Endothelial cell of hepatic sinusoid (primary cell): ENCODE data around the gene SQSTM1.

Experiments
- in situ Hi-C: cut with HindIII; loops from 2 replicates; pipeline ENCODE4 v1.10.0; 2017; ENCODE audit warnings: low sequenced_read_pairs

The SQSTM1 gene

DNA sequence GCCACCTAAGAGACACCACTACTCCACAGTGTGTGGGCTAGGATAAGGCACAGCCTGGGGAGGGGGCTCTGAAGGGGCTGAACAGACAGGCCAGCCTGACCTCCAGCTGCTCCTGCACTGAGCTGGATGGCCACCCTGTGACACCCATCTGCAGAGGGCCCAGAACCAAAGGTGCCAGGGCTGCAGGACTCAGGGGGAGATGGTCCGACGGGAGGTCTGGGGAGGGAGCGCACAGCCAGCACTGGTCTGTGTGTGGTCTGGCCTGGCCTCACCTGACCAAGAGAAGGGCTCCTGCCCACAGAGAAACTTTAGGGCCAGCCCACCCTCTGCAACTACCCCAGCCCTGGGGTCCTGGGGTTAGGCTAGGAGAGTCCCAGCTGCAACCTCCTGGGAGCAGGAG is 26.1 kb upstream of the SQSTM1 start:
- in situ Hi-C loops, result no loop called here

DNA sequence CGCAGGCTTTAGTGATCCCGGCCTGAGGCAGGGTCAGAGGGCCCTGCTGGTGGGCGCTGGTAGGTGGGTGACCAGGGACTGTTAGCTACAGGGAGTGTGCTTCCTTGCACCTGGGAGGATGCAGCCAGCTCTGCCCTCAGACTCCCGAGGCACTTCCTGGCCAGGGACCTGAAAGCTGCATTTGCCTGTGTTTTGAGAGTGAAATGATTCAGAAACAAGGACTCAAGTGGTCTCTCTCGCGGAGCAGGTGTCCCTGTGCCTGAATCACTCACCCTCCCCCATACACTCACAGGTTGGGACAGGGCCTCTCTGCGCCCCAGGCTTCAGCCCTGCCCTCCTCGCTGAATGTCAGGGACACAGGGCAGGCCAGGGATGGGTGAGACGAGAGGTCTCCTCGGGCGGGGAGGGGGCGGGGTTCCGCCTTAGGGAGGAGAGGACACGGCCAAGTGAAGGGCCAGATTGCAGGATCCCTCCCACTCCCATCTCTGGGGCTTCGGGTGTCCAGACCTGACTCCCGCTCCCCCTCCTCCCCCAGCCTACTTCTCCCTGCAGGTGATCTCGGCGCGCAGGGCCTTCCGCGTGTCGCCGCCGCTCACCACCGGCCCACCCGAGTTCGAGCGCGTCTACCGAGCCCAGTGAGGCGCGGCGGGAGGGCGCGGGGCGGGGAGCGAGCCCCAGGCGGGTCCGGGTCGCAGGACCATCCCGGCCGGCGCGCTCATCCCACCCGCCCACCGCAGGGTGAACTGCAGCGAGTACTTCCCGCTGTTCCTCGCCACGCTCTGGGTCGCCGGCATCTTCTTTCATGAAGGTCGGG is 25.4 kb upstream of the SQSTM1 start:
- in situ Hi-C loops, result no loop called here

DNA sequence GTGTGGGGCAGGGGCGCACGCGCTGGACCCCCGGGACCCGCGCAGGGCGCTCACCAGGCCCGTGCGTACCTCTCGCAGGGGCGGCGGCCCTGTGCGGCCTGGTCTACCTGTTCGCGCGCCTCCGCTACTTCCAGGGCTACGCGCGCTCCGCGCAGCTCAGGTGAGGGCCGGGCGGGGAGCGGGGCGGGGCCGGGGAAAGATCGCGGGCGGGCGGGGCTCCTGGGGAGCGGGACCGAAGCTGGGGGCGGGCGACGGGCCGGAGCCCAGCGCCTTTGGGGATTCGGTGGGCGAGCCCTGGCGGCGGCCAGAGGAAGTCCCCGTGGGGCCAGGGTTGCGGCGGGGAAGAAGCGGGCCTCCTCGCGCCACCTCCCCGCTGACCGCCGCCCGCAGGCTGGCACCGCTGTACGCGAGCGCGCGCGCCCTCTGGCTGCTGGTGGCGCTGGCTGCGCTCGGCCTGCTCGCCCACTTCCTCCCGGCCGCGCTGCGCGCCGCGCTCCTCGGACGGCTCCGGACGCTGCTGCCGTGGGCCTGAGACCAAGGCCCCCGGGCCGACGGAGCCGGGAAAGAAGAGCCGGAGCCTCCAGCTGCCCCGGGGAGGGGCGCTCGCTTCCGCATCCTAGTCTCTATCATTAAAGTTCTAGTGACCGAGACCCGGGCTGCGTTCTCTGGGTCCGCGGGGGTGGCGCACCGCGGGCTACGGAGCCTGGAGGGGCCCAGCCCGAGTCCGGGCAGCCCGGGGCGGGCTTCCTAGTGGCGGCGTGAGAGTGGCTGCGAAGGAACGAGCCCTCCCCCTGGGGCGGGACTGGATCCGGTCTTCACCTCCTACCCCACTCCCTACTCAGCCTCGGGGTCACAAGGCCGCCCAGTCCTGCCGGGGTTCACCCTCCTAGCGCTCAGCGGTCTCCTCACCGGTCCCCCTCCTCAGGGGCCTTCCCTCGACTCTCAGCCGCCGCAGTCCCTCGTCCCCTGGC is 24.6 kb upstream of the SQSTM1 start:
- in situ Hi-C loops, result no loop called here

DNA sequence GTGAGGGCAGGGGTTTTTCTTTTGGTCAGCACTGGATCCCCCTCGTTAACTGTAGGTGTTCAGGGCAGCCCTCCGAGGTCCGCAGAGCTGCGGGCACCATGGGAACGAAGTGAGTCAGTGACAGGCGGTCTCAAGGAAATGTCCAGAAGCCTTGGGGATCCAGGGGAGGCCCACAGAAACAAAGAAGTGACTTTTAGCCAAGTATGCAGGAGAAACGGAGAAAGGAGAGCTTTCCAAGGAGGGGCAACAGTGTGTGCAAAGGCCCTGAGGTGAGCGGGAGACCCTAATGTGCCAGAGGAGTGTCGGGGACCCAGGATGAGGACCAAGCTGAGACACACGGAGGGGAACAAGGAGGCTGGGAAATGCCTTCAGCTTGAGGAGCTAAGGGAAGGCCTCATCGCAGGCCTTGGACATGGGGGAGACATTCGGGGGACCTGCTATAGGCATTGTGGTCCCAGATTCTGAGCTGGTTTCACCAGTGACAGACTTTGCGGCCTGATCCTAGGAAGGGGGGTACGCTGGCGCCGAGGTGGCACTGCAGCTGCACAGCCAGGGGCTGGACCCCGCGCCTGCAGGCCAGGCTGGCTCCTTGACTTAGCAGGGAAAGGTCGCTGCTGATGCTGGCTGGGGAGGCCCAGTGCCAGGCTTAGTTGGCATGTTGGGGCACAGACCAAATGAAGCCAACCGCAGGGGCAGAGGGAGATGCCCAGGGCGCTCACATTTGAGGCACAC is 23.7 kb upstream of the SQSTM1 start:
- in situ Hi-C loops, result no loop called here

DNA sequence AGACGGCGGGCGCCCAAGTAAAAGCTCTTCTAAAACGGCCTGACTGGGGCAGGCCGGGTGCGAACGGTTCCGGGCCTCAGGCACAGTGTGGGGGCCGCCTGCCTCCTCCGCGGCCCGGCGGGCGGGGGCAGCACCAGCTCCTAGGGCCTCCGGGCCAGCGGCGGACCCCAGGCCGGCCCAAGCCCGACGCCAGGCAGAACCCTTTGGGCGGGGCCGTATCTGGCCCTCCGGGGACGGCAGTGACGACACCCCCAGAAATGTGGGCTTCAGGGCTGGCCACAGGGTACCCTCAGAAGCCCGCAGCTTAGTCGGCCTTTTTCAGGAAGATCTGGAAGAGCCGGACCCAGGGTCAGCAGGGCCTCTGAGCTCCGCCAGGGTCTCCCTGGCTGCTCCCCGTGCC is 23.0 kb upstream of the SQSTM1 start:
- in situ Hi-C loops, result no loop called here

DNA sequence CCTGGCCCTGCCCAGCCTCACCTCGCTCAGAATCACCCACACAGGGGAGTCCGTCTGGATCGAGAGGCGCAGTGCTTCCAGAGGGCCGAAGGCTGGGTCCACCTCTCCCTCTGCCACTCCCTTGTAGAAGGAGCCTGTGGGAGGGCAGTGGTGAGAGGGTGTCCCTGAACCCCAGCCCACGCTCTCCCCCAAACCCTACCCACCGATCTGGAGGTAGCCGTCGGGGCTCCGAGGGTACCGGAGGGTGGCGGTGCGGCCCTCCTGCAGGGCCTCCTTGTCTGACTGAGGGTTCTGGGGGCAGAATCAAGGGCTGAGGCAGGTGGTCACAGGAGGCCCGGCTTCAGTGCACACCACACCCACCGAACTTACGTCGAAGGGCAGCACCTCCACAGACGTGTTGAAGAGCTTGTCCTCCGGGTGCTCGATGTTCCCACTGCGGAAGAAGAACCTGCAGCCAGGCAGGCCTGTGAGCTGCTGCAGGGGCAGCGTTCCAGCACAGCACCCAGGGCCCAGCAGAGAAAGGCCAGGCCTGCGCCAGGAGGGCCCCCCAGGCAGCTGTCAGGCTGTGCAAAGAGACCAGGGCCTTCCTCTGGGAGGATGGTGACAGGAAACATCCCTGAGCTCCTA is 22.4 kb upstream of the SQSTM1 start:
- in situ Hi-C loops, result no loop called here

DNA sequence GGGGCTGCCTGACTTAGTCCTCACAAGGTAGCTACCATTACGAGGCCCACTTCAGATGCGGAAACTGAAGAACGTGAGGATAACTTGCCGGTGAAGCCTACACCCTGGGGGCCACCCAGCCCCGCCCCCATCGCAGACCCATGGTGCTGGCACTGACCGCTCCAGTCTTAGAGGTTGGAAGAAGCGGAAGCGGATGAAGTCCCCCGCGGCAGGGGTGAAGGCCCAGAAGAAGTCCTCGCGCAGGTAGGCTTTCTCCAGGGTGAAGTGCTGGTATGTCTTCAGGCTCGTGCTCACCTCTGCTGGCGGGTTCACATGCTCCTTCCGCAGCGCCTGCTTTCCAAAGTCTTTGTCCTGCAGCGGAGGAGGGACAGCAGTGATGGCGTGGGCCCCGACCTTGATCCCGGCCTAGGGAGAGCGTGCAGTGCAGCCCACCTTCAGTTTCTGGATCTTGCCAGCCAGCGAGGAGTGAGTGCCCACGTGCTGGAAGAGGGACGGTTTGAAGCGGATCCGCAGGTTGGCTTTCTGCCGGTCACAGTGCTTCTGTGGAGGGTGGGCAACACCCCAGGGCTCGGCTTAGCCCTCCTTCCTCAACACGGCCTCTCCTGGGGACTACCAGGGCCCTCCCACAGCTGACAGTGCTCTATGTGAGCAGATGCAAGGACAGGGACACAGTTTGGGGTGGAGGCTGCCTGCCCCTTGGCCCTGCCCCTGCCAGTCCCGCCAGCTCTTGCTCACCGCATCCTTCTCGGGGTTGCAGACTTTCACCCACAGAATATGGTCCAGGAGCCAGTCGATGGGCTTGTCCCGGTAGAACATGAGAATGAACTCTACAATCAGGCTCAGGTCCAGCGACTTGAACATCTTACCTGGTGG is 21.7 kb upstream of the SQSTM1 start:
- in situ Hi-C loops, result no loop called here

DNA sequence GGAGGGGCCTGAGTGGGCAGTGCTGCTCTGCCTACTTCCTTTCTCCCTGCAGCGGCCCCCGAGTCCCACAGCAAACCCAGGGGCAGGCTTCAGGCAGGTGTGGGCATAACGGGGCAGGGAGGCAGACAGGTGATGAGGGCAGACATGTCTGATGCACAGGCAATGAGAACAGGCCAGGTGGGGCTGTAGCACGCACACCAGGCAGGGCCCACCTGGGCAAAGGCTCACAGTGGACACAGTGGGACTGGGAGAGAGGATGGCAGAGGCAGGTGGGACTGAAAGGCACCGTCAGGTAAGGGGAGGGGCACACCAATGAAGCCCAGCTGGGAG is 21.1 kb upstream of the SQSTM1 start:
- in situ Hi-C loops, result no loop called here

DNA sequence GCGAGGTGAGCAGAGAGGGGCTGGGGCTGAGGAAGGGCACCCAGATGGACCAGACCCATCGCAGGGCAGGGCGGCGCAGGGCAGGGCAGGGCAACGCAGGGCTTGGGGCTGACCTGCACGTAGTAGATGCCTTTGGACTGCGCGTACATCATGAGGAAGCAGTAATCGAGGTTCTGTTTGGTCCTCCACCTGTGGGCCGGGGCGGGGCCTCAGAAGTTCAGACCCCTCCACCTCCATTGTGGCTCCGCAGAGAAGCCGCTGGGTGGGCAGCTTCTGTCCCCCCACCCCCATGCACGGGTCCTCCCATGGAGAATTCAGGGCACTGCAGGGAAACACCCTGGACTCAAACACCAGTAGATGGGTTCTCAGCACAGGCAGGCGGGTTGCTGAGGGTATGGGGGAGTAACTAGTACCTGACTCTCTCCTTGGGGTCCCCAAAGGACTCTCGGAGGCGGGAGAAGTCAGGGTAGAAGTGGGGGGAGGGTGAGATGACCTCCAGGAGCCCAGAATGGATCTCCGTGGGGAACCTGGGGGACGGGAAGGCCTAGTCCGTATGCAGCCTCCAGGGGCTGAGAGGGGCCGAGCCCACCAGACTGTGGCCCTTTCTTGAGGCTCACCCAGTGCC is 20.5 kb upstream of the SQSTM1 start:
- in situ Hi-C loops, result no loop called here

DNA sequence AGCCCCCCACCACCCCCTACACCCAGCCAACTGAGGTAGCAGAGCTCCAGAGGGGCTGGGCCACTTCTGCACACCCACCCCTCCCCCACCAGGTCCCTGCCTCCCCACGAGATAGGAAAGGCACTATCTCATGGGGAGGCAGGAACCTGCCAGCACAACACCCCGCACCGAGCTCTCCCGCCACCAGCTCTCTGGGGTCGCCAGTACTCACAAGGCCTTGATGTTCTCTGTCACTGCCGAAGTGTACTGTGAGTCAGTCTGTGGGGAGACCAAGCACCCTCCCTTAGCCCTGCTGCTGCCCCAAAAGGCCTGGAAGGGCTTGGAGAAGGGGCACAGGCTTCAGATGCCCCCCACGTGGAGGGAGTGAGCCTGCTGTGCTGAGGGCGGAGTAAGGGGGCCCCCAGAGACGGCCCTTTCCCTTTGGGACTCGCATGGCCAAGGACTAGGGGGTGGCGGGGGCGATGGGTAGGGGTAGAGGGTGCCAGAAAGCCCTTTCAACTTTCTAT is 20.0 kb upstream of the SQSTM1 start:
- in situ Hi-C loops, result no loop called here

DNA sequence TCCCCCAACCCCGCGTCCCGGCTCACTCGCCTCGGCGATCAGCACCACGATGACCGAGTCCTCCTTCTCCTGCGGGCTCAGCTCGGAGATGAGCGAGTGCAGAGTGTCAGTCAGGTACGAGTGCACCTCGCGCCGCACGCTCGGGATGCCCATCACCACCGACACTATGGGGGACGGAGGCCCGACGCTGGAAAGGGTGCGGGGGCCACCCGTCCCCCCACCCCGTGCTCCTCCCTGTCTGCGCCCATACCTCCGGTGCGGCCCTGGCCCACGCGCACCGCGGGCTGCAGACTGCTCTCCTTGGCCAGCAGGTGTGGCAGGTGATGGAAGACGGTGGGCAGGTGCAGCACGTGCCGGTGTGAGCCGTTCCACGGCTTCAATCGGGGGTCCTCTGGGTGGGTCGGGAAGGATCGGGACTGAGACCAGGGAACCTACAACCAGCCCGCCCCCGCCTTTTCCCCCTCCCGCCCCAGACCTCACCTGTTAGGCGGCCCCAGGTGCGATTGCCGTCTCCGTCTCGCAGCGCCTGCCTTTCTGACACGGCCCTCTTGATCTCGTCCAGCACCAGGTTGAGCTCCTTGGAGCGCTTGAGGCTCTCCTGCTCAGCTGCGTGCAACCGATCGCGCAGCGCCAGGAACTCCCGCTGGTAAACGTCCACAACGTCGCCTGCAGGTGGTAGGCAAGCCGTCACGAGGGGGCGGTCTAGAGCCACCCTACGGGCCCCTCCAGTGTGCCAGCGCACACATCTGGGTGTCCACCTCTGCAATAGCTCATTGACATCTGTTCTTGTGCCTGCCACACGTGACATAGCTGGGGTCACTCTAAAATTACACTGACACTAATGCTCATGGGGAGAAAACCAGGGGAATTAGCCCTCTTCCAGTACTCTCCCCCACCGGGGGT is 19.1 kb upstream of the SQSTM1 start:
- in situ Hi-C loops, result no loop called here

DNA sequence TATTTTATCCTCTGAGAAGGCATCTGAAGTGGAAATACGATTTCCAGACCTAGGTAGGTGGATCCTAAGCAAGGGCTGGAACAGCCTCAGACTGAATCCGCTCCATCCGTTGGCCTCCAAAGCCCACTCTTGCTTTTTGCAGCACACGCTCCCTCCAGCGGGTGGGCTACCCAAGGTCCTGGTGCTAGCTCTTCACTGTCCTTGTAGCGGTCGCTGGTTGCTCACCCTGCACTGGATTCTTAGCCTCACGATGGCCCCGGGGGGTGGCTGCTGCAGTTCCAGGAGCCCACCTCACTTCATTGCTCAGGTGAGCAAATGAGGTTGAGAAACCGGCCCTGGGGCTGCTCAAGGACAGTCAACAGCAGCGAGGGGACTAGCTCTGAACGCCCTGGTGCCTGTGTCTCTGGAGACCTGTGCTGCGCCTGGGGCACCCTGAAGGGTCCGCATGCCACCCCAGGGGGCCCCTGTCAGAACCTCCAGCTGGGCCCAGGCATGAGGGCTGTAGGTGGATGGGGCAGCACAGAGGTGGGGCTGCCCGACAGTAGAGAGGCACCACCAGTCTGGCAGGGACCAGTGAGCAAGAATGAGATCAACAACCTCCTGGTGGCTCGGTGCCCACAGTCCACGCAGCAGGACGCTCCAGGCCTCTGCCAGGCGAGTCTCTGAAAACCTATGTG is 18.4 kb upstream of the SQSTM1 start:
- in situ Hi-C loops, result no loop called here

DNA sequence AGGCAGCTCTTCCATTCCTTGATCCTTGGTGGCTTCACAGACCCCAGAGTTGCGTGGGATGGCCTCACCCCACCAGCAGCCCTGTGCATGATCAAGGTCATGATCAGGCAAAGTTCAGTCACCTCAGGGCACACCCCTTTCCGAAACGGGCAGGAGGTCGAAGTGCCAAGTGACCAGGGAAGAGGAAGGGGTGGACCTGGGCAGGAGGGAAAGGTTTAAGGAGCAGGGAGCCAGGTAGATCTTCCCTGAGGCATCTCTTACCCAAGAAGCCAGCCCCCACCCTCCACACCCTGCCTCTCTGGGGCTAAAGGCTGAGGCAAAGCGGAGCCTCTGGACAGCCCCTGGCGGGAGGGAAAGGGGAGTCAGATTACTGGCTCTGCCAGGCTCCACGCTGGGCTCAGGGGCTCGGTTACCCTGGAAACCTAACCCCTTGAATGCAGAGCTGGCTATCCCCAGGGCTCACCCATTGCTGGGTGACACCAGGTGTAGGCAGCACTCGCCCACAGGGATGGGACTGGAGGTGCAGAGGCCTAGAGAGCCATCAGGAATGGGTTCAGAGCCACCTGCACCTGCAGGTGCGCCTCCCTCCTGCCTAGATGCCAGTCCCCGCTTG is 17.6 kb upstream of the SQSTM1 start:
- in situ Hi-C loops, result no loop called here

DNA sequence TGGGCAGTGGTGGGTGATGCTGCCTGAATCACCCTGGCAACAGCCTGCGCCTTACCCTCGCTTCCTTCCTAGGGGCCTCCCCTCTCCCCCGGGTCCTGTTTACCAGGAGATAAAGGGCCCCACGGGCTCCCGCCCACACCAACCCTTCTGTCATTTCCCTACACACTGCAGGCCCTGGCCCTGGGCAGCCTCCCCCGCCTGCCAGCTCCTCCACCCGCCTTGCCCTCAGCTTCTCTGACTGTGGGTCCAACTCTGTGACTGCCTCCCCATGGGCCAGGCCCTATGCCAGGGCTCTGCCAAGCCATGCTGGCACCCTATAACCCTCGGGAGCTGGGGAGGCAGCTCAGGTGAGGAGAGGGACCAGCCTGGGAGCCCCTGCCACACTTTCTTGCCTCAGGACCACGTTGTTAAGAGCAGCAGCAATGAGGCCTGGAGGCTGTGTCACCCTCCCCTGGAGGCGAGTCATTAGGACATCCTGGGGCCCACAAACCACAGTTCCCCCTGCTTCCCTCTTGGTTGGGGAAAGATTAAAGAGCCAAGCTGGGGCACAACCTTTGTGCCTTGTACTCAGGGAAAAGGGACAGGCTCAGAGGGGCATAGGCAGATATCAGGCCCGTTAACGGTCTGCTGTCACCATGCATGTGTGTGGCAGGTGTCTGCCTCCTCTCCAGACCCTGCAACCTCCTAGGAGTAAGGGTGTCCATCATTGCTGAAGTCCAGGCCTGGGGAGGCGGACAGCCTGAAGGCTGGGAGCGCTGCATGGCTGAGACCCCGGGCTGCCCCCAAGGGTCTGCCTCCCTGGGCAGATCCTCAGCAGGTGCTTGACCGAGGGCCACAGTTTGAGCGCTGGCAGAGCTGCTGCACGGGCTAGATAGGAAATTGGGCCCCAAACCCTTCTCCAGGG is 16.8 kb upstream of the SQSTM1 start:
- in situ Hi-C loops, result no loop called here

DNA sequence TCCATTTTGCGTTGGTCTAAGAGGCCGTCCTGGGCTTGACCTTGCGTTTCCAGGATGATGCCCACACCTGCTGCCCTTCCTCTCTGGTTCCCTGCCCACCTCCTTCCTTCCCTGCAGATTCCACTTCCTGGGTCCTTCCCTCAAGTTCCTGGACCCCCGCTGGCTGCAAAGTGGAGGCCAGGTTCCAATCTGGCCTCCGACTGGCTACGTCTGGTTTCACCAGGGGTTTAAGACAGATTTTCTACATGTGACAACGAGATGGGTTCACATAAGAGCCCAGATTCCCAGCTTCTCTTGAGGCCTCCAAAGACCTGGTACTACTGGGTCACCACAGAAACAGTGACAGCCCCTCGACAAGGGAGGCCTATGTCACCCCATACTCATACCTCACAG is 16.2 kb upstream of the SQSTM1 start:
- in situ Hi-C loops, result no loop called here

DNA sequence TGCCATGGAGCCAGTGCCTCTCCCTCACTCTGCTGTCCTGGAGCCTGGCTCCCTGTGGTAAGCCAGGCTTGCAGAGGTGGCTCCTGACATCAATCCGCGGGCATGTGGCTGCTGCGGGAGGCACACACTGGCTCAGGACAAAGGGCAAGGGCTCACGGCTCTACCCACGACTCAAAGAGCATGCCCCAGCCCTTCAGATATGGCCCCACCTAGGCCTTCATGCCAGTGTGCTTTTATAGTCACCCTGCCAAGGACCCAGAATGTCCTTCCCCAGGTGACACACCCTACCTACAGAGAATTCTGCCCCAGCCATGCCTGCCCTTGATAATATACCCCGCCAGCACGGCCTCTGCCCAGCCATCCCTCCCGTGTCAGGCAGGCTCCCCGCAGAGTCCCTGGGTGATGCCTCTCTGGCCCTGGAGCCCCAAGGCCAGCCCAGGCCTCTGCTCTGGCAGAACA is 15.6 kb upstream of the SQSTM1 start:
- in situ Hi-C loops, result loop anchor here (5.0 kb wide), 1 partner anchor 48 kb away; no protein-coding TSS in a partner anchor
